Stimulated activated CD8-positive, alpha-beta memory T cell treated with anti-CD3 and anti-CD28 coated beads, Interleukin-15, amount 100 ng/mL, for 48 hours (primary cell): ENCODE results near the gene STOX2.

Experiments used
- DNase-seq, 2 donors: peaks; one replicate each; pipeline ENCODE4 v3.0.0-alpha.2; 2020; ENCODE audit warnings: low read depth in 2 of 2

STOX2 gene

DNA sequence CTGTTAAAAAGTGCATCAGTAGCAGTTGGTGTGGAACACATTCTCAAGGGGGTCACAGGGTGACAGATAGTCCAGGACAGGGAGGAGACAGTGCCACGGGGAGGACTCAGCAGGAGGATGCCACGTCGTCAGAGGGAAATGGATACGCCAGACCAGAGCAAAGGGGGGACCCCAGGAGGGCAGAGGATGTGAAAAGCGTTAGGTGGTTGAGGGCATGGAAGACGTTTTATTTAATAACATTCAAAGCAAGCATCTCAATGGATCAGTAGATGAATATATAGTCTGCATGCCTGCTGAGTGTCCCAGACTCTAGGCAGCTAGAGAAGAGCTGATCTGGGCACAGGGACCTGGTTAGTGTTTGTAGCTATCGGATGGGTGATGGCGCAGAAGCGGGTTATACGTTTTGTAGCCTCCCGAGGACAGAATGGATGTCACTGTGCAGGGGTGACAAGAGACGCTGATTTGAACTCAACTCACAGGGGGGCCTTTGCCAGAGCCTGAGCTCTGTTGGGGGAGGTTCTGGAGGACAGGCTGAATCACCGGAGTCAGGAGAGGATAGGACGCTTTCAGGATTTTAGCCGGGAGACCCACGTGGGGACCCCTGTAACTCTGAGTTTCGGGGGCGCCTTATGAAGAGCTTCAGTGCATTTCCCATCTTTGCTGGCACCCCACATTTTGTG lies 81.3 kb downstream of the STOX2 start:
- DNase-seq: no peak

DNA sequence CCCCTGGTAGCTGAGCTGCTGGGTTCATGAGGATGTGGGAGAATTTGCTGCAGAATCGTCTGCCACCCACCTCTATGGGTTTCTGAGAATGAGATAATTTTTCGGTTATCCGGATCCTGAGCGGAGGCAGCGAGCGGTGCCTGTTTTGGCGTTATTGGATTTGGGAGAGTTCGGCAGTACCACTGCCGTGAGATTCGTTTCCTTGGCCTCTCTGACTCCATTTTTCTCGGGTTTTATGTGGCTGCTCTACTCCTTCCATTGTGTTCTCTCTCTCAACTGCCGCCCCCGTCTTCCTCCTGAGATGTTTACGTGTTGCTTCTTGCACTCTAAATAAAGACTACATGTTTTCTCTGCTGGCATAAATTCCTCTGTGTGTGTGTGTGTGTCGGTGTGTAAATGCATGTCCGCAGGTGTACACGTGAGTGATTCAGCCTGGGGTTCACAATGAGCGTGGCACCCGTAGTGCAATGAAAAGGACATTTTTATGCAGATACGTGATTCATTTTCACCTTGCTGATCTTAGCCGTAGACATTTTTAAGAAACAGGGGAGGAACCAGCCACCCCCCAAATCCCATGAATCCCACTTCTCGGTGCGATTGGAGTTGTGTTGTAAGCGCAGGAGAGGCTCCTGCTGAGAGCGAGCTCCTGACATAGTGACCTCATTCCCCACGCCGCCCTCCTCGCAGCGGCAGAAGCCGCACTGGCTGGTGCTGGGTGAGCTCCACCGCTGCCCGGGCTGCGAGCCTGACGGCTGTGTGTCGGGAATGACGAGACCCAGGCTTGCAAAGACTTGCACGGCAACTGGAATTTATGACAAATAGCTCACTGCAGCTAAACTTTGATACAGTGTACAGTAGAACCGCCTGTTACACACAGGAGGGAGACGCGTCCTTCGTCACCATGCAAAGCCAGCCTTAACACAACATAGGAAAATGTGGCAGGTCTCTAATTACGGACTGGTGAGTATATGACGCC lies 82.2 kb downstream of the STOX2 start:
- DNase-seq: no peak

DNA sequence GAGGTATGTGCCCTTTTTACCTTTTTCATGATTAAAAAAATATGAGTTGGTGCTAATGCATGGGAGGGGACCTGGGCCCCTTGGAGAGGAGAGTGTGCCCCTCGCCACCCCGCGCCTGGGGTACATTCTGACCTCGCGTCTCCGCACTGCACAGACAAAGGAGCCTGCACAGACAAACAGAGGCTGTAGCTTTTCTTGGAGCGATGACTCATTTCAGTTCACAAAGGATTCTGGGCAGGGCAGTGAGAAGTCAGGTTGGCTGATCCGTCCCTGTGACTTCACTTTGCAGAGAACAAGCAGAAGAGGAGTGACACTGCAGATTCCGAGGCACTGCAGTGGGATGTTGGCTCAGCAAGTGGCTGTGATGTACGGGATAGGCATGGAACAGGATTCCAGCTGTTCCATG lies 82.9 kb downstream of the STOX2 start:
- DNase-seq: no peak

DNA sequence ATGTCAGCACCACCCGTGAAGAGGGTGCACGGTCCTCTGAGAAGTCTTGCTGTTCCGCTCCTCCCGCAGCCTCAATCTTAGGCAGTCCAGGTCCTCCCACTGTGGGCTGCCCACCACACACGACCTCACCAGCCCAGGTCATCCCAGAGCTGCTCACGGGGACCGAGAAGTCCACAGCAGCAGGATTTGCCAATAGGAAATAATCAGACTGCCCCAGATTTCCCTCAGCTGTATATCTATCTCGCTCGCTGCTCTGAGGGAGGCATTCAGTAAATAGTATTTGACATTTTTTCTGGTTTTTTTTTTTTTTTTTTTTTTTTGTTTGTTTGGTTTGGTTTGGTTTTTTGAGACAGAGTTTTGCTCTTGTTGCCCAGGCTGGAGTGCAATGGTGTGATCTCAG lies 83.8 kb downstream of the STOX2 start:
- no peak for DNase-seq

DNA sequence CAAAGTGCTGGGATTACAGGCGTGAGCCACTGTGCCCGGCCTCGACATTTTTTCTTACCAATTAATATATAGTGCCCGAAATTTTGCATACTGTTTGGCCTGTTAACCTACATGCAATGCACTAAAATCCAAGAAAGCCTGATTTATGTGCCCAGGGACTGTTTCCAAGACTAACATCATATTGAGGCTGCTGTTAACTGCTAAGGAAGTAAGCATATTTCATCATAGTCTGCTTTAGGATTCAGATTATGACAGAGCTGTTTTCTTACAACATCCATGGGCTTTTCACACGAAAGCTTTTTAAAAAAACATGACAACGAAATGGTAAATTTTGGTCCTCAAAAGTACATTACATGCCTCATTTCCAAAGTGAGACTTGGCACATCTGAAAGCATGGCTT lies 84.4 kb downstream of the STOX2 start:
- no peak for DNase-seq

DNA sequence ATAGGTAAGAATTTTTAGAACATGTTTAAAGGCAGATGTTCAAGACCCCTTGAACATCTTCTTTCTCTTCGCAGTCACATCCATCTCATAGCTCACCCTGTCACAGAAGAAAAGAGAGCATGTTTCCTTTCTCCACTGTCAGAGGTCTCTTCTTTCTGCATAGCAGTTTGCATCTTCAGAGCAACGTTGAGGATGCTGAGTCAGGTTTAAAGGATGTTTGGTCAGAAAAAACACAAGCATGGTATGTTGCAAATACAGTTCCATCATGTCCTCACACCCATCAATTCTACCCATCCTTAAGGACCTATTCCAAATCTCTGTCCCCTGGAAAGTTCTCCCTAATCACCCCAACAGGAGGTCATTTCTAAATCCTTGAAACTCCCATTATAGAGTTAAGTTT lies 84.8 kb downstream of the STOX2 start:
- DNase-seq: no peak

DNA sequence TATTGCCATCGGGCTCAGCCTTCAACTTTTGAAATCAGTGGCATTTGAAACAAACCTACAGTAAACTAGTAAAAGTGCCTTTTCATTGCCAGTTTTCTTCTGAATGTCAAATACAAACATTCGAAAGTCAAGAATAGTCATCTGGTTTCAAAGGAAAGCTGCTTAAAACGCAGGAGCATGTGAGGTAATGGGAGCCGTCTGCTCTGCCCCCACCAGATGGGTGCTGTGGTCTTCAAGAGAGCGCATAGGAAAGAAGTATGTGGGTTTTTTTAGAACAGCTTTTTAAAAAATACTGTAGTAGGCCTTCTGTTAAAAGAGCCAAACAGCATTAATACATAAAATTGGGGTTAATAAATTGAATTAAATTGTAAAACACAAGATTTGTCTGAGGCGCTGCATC lies 88.6 kb downstream of the STOX2 start:
- DNase-seq: no peak

DNA sequence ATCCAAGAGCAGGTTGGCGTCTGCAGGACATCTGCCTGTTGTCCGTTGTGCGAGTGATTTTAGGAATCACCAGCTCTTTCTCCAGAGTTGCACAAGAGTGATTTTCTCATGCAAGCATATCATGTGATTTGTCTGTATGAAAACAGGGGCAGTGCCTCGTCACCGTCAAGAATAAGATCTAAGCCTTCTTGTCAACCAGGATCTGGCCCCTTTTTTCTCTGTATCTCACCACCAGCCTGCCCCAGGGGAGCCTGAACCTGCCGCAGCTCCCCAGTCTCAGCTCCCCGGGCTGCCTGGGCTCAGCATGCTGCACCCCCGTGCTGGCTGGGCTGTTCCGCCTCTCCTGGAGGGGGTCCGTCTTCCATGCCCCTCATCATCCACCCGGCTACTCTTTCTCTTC lies 90.5 kb downstream of the STOX2 start:
- no peak for DNase-seq

DNA sequence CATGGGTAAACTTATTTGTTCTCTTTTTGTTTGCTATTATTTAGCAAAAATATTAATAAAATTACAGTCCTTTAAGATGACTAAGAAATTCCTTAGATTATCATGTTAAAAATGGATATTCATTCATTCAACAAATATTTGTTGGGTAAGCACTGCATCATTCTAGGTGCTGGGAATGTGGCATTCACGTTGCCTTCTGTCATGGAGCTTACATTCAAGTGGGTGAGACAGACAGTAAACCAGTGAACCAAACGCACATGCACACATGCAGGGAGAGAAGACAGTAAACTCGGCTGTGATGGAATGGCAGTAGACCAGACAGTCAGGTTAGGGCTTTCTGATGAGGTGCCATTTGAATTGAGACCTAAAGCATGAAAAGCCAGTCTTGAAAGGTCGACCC lies 91.8 kb downstream of the STOX2 start:
- DNase-seq: no peak

DNA sequence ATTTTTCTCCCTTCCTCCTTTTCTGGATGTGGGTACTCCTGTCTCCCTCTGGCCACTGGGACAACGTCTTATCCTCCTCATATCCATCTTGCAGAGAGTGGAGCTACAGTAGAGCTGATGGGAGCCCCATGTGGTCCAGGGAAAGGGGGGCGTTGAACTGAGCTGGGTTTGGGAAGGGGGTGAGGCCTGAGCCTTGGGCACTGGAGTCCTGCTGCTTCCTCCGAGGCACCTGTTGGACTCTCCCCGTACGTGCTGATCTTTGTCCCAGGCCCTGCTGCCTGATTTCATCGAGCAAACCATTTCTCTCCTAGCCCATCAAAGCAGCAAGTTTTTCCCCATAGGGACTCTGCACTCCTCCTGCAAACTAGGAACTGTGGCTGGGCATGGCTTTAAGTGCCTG lies 94.3 kb downstream of the STOX2 start:
- no peak for DNase-seq

DNA sequence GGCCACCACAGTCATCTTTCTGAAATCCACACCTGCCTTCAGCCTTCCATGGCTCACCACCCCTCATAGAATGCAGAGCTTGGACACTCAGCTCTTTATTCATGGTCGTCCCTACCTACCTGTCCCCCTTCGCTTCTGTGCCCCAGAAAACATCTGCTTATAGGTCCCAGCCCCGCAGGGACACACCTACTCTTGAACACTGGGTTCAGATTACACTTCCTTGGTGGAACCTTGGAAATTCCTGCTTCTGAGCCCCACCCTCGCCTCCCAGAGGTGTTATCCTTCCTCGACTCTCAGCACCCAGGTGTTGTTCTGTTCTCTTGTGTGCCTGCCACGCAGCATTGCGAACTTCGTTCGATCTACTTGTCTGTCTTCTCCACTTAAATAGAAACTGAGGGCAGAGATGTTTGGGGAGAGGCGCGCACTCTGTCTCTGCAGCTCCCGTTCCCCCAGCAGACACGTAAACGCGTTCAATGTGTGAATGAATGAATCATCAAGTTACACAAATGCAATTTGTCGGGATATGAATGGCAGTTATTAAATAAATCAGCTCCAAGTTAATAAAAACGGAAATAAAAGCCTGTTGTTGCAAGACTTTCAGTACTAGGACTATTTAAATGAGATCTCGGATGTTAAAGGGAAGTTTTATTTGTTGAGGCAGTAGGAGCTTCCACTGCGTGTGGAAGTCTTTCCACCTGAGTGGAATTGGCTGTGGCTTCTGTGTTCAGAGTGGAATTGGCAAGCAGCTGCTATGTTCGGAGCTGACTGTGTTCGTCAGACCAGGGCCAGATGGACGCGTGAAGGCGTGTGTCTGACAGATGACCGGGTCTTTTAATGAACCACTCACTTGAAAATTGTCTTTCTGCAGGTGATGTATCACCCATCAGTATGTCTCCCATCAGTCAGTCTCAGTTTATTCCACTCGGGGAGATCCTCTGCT lies 95.6 kb downstream of the STOX2 start:
- DNase-seq: no peak

DNA sequence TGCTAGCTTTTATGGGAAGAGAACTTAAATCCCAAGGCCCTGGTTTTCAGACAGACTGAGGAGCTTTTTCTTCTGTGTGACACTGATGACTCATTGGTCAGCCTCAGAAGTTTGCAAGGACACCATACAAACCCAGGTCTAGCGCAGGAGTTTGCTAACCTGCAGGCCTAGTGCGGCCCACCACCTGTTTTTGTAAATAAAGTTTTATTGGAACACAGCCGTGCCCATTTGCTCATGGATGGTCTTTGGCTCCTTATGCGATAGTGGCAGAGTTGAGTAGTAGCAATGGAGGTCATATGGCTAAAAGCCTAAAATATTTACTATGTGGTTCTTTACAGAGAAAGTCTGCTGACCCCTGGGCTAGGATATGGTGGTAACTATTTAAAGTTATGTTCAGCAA lies 98.3 kb downstream of the STOX2 start:
- no peak for DNase-seq

DNA sequence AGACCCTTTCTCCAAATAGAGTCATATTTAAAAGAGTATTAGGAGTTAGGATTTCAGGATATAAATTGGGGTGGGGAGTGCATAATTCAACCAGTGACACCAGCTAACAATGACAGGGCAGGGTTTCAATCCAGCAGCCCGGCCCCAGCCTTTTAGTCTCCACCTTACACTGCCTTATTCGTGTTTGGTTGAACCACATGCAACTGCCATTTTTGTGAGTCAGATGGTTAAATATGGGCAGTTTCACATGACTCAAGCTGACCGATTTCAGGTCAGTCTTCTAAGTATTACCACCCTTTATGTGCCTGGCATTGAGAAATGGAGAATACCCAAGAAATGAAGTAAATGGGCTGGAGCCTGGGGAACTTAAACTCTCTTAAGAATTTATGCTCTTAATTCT lies 102.8 kb downstream of the STOX2 start:
- DNase-seq: no peak

DNA sequence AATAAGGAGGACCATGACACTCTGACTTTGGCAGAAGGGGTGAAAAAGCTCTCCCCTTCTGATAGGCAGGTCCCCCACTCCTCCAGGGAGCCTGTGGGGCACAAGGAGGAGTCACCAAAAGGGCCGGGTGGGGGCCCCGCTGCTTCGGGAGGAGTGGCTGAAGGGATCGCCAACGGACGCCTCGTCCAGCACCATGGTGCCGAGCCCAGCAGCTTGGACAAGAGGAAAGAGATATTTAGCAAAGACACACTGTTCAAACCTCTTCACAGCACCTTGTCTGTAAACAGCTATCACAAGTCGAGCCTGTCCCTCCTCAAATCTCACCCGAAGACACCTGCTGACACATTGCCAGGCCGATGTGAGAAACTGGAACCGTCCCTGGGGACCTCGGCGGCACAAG lies 105.6 kb downstream of the STOX2 start:
- no peak for DNase-seq

DNA sequence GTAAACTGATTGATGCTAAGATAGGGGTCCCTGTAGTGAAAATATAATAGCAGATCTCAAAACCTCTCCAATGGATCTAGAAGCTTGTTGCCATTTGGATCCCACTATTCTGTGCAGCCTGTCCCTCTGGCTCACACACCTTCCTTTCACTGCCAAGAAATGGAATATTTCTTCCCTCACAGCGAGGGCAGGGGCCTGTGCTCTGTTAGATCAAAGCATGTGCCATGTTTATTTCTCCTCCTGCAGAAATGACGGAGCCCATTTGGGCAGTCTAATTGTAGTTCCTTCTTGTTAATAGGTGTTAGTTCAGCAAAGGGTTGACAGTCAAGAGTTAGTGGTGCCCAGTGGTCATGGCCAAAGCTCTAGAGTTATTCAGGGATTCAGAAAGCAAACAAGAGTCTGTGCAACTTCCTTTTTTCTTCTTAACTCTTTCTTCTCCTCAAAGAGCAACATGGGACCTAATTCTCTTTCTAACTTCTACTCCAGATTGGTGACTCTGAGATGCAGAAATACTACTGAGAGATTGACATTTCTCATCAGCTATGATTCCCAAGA lies 106.8 kb downstream of the STOX2 start:
- DNase-seq: no peak

DNA sequence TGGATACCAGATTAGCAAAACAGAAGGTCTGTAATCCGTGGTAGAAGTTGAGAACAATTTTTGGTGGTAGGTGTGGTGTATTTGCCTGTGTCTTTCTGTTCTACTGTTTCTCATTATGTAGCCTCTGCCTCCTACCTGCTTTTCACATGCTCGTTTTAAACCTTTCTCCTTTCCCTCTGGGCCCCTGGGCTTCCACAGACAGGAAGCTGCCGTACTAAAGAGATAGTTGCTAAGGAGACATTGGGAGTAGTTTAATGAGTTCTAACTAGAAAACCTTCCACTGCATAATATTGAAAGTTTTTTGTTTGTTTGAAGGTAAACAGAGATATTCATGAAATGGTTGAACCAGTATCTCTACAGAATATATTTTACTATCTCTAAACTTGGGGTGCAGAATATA lies 107.8 kb downstream of the STOX2 start:
- DNase-seq: no peak

DNA sequence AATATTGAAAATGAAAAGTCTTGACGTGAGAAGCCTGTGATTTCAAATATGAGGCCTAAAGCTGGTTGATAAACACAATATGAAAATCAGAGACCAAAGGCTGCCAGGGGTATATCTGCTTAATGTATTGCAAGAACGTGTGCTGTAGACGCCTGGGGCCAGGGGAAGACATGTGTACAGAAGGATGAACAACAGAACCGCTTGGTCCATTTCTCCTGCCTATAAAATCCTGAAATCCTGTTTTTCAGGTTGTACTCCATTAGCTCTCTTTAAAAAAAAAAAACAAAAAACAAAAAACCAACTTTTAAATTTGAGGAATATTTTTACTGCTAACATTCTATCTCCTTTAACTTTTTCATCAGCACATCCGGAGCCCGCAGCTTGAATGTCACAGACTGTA lies 109.2 kb downstream of the STOX2 start:
- no peak for DNase-seq

DNA sequence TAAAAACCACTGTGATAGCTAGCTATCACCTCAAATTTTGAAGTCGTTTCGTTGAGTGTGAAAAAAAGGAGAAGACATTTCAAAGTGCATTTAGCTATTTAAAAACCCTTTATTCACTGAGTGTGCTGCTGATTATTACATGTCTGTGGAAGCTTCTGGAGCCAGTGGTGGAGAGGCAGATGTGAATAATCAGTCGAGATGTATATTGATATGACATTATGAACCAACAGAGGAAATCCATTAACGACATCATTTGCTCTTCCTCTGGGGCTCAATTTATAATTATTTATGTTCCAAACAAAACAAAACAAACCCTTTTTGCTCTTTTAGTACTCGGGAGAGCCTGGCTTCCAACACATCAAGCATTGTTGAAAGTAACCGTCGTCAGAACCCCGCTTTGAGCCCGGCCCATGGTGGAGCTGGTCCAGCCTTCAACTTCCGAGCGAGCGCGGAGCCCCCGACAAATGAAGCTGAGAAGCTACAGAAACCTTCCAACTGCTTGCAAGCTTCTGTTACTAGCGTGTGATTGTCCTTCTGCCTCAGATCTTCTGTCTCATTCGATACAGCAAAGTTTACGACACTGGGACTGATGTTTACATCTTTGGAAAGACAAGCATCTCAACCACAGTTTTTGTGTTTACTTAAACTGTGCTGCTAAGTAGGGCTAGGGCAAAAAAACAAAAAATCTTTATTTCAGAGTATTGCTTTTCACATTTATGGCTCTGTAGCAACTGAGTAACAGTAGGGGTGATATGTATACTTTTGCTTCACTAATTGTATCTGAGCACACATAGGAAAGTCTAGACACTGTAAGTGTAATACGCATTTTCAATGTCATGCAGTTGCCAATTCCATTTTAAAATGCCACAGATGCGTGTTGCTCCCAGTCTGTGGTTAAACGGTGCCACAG lies 111.9 kb downstream of the STOX2 start:
- no peak for DNase-seq

DNA sequence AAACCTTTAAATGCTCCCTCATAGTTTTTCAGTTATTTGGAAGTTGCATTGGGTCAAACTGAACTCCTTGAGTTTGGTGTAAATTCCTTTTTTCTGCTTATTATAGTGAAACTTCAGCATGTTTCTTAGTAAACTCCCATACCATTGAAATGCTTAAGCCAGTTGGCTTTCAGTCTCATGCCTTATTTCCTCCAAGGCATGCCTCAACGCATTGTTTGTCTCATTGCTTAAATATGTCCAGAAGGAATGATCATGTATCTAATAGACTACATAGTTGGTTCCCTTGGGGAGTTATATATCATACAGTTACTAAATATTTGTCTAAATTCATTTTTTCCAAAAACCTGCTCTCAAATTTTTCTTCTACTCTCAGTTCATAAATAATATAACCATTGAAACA lies 114.0 kb downstream of the STOX2 start:
- DNase-seq: no peak

DNA sequence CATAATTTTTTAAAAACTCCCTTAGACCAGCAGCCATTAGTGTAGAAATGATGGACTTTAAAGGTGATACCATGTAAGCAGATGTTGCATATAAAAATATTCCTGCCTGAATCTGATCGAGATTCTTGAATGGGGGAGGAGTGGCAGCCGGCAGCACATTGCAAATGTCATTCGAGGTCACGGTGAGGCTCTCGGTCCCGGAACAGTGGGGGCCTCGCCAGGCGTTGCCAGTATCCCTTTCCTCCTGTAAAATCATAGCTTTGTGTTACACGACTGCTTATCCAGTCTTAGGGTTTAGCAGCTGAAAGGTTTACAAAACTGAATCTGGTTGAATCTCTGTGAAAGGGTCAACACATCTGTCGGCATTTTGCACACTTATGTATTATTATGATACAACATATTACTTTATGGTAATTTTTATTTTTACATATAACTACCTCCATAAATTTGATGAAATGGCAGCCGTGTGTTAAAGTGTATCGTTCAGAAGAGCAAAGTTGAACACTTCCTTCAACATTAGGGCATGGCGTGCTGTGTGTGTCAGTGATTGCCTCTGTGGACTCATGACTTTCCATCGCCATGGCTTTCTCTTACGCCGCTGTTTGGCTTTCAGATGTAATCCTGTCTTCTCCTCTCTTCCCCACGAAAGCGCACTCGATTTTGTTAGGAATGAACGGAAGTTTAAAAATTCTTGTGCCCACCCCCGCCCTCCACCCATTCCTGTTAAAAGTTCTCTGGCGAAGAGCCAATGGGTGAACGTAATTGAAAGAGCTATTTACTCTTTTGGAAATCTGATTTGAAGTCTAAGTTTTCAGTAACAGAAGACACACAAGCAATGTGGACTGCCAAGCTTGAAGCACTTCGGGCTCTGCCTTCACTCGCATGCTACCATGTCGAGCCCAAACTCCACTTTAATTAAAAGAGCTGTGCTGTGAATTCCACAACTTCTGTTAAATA lies 114.8 kb downstream of the STOX2 start:
- no peak for DNase-seq
